ENCODE results near the gene ARHGEF16.

ARHGEF16 gene

GRCh38 chr1:3503525-3503886, 49.0 kb downstream of the ARHGEF16 start:
- no peak for FAIRE-seq

DNA sequence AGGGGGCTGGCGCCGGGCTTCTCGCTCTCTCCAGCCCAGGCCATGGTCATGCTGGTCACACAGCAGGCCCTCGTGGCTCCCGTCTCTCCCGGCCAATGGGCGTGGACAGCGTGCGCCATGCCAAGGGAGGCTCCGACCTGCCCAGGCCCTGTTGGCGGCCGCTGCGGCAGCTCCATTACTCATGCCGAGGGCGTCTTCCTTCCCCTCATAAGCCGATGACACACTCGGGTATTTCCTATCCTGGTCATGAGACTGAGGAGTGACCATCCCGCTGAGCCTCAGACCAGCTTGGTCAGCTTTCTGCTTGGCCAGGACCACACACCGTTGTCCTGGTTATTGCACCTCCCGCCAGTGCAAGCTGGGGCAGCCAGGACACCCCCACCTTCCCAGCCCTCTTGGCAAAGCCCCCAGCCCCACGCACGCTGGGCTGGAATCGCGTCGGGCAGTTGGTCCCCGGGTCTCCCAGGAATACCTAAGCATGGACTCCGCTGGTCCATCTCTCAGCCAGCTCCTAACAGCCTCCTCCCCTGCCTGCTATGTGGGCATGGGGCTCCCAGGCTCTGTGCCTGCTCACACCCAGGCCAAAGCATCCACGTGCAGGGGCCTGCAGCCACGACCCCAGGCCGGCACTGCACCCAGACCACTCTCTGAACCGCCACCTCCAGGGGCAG, 49.8 kb downstream of the ARHGEF16 start:
- FAIRE-seq: no peak

DNA sequence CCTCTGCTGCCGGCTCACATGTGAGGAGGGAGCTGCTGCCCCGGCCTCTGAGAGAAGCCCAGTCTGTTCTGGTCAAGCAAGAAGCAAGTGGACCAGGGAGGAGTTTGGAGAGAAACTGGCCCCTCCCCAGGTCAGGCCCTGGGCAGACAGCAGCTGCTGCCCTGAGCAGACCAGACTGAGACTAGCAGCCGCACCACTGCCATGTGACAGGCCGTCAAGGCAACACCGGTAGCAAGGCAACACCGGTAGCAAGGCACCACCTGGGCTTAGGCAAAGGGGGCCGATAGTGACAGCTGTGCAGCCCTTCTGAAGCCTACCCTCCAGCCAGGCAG, 50.3 kb downstream of the ARHGEF16 start:
- no peak for FAIRE-seq

DNA sequence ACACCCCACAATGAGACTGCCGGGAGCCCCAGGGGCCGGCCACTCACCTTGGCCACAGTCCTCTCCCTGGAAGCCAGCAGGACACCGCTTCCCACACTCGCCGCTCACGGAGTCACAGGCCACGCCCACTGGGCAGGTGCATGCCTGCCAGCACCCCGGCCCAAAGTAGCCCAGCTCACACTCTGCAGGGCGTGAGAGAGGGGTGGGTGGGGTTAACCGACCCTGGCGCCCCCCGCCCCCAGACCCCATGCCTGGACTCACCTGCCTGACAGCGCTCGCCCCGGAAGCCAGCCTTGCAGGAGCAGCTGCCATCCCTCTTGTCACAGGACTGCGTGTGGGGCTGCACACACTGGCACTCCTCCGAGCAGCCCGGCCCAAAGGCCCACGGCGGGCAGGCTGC, 50.7 kb downstream of the ARHGEF16 start:
- FAIRE-seq: no peak

GRCh38 chr1:3506041-3506440, 51.6 kb downstream of the ARHGEF16 start:
- FAIRE-seq: no peak

DNA sequence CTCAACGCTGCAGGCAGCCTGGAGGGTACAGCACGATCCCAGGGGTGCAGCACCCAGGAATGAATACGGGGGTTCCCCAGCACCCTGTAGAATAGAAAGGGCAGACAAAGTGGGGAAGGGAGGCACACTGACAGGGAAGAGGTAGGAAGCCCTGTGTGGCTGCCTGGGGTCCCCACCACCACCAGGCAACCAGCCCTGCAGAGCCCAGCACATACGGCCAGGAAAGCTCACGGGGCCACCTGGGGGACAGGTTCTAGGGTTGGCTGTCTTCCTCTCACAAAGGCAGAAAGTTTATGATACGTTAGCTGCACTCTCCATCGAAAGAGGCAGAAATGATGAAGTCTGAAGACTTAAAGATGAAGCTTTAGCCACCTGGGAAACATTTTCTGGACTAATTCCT, 52.5 kb downstream of the ARHGEF16 start:
- FAIRE-seq: no peak

DNA sequence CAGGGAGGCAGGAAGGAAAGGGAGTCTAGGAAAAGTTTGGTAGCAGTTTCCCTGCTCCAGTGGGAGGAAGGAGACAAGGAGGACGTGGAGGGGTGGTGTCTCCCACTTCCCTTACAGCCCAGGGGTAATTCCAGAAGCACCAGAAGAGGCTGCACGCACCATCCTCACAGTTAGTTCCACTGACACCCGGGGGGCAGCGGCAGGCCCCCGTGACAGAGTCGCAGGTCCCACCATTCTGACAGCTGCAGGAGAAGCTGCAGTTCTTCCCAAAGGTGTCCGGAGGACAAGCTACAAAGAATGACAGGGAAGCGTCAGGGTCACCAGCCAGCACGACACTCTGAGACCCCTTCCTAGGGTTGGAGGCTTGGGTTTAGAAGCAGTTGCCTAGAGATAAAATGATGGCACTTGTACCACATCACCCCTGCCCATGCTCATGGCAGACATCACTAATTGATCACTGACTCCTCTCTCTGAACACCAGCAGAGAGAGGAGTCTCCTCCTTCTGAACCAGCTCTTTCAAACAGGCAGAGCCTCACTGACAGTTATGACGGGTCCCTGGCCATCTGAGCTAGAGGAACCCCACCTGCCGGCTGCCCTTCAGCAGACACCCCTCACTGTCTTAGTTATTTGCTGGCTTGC, 53.3 kb downstream of the ARHGEF16 start:
- FAIRE-seq: no peak

DNA sequence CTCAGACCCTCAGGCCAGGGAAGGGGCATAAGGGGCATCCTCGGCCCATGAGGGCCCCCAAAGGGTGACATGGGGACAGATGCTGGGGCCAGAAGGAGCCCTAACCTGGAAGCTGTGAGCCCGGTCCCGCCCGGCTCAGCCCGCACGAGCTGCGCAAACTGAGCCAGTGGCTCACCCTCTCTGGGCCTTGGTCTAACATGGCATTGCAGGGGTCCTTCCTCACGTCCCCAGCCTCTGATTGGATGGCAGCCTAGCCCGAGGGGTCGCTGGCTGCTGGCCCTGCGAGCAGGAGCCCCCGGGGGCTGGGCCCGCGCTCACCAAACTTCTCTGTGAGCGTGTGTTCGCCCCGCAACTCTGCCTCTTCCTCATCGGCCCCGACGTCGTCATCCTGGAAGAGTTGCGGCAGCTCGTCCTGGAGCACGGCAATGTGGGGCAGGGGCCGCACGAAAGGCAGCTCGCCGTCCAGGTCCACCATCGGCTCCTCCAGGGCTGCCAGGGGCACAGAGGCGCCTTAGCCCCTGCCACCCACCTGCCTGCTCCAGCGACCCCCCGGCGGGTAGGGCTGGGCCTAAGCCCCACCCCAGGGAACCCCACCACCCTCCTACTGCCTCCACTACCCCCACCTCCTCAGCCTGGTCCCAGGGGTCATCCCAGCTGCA, 54.4 kb downstream of the ARHGEF16 start:
- FAIRE-seq: no peak

GRCh38 chr1:3509721-3510120, 55.3 kb downstream of the ARHGEF16 start:
- no peak for FAIRE-seq

DNA sequence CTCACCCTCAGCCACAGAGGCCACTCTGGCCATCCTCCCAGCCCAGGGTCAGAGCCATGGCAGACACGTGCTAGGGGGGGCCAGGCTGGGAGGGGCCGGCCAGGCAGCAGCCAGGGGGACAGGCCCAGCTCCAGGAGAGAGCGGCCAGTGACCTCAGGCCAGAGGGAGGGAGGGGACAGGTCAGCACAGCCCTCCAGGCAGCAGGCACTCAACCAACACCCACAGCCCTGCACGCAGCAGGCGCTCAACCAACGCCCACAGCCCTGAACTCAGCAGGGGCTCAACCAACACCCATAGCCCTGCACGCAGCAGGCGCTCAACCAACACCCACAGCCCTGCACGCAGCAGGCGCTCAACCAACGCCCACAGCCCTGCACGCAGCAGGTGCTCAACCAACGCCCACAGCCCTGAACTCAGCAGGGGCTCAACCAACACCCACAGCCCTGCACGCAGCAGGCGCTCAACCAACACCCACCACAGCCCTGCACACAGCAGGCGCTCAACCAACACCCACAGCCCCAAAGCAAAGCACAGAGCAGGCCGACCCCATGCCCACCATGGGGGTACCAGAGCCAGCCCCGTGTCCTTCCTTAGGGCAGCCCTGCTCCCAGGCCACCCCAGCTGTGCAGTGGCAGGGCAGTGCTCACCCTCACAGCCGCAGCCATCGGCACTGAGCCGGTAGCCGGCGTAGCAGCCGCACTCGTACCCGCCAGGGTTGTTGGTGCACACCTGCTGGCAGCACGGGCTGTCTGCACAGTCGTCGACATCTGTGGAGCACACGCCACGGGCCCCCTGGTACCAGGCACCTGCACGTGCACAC, 55.9 kb downstream of the ARHGEF16 start:
- FAIRE-seq: no peak

DNA sequence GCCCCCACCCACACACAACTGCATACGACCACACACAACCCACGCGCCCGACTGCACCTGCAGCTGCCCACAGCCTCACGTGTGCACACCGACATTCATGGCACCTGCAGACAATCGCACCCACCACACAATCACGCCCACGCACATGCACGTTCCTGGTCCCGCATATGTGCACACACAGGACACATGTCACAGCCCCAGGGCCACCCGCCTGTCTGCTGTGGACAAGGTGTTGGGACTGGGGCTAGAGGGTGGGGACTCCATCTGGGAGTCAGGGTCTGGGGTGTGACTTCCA, 56.4 kb downstream of the ARHGEF16 start:
- FAIRE-seq: no peak

GRCh38 chr1:3511306-3511705, 56.8 kb downstream of the ARHGEF16 start:
- no peak for FAIRE-seq

GRCh38 chr1:3511856-3512255, 57.4 kb downstream of the ARHGEF16 start:
- no peak for FAIRE-seq

DNA sequence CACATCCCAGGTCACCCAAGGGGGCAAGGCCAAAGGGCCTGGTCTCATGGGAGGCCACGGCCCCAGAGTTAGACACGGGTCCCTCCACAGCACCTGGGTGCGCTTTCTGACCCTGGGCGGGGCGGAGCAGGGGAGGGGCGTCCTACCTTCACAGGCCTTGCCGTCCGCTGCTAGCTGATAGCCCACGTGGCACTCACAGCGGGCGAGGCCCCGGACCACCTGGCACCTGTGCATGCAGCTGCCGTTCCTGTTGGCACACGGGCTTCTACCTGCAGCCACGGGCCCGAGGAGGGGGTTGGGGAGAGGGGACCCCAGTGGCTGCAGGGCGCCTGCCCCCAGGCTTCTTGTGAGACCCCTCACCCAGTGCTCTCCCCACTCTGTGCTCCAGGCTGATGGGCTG, 59.9 kb downstream of the ARHGEF16 start:
- no peak for FAIRE-seq

GRCh38 chr1:3515272-3515671, 60.8 kb downstream of the ARHGEF16 start:
- no peak for FAIRE-seq

- FAIRE-seq: no peak
Measured at GRCh38 chr1:3515774-3516480, 61.5 kb downstream of the ARHGEF16 start.

DNA sequence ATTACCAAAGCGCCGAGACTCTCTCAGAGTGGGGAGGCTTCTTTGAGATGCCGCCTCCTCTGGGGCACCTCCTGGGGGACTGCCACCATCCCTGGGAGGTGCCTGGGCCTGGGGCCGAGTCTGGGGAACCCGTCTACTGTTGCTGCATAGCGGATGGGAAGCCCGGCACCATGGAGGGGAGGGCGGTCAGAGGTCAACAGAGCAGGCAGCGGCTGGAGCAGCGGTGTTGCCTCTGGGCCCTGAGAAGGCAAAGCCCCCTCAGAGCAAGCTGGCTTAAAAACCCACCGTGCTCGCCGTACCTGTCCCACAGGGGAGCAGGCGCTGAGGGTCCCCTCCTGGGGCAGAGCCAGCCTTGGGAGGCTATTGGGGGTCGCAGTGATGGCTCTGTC, 62.0 kb downstream of the ARHGEF16 start:
- no peak for FAIRE-seq

DNA sequence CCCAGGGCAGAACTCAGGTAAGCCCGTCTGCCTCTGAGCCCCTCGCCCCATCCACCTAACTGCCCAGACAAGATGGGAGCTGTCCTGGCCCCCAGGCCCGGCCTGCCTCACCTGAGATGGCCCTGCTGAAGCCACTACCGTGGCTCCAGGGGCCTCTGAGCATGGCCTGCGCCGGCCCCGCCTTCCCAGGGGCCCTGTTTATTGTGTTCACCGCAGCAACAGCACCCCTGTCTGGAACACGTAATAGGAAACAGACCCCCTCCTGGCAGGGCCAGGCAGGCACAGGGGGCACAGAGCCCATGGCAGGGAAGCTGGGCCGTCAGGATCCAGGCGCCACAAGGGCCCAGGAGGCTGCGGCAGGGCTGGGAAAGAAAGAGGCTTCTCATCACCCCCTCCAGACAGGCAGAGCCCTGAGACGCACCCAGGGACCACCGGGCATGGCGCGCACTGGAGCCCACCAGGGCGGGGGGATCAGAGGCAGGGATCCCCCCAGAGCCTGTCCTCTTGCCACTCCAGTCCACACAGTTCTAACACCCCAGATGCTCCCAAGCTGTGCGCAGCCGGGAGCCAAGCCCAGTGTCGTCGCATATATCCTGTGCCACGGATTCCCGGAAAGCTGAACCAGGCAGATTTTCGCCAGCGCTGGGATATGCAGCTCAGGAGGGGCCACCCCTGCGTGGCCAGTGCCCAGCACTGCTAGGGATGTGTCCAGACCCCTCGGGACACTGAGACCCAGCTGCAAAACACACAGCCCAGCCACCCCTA, 62.6 kb downstream of the ARHGEF16 start:
- FAIRE-seq: no peak

GRCh38 chr1:3518256-3518655, 63.8 kb downstream of the ARHGEF16 start:
- no peak for FAIRE-seq

DNA sequence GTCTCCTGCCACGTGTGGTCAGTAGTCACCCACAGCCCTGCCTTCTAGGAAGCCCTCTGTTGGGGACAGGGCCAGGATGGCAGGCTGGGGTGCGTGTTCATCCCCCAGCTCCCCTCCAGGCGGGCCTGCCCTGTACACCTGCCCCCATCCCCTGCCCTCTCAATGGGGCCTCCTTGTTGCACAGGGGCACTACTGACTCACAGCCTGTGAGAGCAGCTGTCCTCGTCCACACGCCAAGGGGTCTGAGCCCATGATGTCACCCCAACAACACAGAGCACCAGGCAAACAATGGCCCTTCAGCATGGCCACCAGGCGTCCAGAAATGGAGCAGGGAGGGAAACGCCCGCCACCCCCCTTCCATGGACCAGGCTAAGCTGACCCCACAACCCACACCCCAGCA, 64.3 kb downstream of the ARHGEF16 start:
- FAIRE-seq: no peak

GRCh38 chr1:3519301-3519885, 64.9 kb downstream of the ARHGEF16 start:
- no peak for FAIRE-seq

All from colon (tissue), 2 donors.